22Rv1 (cell line): Measurements from ENCODE around the gene WWC1.

Source experiments
- CTCF ChIP-seq: fragments of 450-650 bp; IDR thresholded peaks from 2 replicates; pipeline ENCODE4 v1.5.1; 2017; ENCODE audit warnings: mild to moderate bottlenecking
- ZFX ChIP-seq: fragments of 450-650 bp; IDR thresholded peaks from 2 replicates; pipeline ENCODE4 v1.6.1; 2017; ENCODE audit warnings: antibody characterized with exemption, borderline replicate concordance

GRCh38 chr5:168401226-168401625 is 109.8 kb downstream of the WWC1 start:
- TF ChIP-seq CTCF (no peak), ZFX (no peak)
